ENCODE measurements around the gene ZNF346.

ZNF346 gene

DNA sequence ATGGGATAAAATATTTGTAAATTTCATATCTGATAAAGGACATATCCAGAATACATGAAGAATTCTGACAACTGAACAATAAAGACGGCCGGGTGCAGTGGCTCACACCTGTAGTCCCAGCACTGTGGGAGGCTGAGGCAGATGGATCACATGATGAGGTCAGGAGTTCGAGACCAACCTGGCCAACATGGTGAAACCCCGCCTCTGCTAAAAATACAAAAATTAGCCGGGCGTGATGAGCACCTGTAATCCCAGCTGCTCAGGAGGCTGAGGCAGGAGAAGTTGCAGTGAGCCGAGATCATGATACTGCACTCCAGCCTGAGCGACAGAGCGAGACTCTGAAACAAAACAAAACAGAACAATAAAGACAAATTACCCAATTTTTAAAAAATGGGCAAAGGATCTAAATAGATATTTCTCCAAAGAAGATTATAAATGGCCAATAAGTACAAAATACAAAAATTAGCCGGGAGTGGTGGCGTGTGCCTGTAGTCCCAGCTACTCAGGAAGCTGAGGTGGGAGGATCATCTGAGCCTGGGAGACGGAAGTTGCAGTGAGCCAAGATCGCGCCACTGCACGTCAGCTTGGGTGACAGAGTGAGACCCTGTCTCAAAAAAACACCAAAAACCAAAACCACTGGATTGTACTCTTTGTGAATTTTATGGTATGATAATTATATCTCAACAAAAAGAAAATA is 101.4 kb downstream of the ZNF346 start:
- DNase-seq: no peak

DNA sequence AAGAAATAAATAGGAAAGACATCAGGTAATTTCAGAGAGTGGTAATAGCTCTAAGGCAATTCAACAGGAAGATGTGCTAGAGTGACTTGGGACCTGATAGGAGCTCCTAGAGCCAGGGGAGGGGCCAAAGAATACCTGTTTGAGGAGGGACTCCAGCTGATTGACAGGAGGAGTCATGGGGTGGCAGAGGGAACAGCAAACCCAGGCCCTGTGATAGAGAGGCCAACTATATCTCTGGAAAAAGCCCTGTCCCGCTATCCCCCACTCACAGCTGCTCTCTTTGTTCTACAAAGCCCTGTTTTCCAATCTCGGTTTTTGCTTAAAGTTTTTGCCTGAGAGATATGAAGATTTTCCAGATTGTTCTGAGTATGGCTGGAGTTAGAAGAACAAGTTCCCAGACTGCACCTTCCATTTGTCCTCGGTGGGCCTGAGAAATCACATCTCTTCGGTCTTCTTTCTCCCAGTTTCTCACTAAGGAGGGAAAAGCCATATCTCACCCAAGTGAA is 102.0 kb downstream of the ZNF346 start:
- DNase-seq: no peak

DNA sequence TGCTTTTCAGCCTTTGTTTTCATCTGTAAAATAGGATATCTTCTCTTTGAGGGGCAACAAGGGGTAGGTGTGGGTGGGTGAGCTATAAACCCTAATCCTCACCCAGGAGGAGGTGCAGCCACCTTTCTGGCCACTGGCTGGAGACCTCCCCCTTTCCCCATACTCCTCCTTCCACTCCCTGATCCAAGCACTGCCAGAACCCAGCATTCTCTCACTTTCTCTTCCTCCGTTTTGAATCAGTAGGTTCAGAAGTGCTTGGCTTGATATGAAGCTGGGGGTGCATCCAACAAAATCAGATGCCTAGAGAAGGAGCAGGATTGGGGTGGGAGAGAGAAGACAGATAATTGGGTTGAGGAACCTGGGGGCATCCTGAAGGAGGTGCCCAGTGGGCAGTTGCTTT is 104.3 kb downstream of the ZNF346 start:
- DNase-seq: no peak

DNA sequence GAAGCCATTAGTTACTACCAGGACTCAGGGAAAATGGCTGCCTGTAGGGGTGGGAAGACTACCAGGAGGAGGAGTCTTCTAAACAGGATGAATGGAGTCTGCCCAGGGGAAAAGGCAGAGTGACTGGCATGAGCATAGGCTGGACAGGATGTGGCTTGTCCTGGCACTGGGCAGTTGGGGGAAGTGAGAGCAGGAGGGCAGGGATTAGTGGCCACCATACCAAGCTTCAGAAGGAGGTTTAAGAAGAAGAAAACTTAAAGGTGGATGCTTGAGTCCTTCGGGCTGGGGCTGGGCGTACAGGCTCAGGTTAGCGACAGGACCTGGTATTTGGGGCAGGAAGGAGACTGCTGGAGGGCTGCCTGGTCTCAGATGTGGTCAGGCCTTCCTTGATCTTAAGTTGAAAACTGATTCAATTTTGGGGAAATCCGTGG is 106.1 kb downstream of the ZNF346 start:
- no peak for DNase-seq

- no peak for DNase-seq
Observed at GRCh38 chr5:177130211-177131018, 107.9 kb downstream of the ZNF346 start.

All from activated CD4-positive, alpha-beta T cell treated with anti-CD3 and anti-CD28 coated beads, Interleukin-2, amount 50 U/mL, for 16 hours (primary cell).